MCF 10A (cell line): ENCODE results near the gene ECHDC3. TPM values are rescaled to one million over a fixed set of nuclear protein-coding genes. Genes with fewer than 3 reads are reported as not detected.
A peak's percentile ranks its signal among the peaks of the same experiment; 100 is the strongest.

ENCODE experiments used
- BruUV-seq: library from RNA; stranded (reverse); fragments of 400-500 nt; replicated peaks from 2 replicates; lab custom pipeline; 2021; lab: Mats Ljungman, UMichigan
- CTCF ChIA-PET: fragments of 300-600 bp; sonication (Branson Sonifier 250); formaldehyde crosslinking; extraction: SDS; loops from one replicate; lab custom pipeline; 2021; ENCODE audit warnings: antibody characterized with exemption, inconsistent platforms; lab: Yijun Ruan, JAX
- POLR2A ChIA-PET: fragments of 300-600, 350-650 bp; sonication (Branson Sonifier 250); formaldehyde crosslinking; extraction: SDS; loops from one replicate; lab custom pipeline; 2020; ENCODE audit warnings: antibody characterized with exemption, inconsistent platforms; lab: Yijun Ruan, JAX
- DNase-seq: peaks from one replicate; pipeline ENCODE4 v3.0.0-alpha.2; 2018; ENCODE audit not compliant: unreplicated experiment
- H3K27ac Mint-ChIP-seq: one replicate; pipeline ENCODE4 v1.8.0; 2022; ENCODE audit warnings: mild to moderate bottlenecking, low read depth, mixed read lengths; ENCODE audit not compliant: unreplicated experiment
- H3K27me3 Mint-ChIP-seq: one replicate; pipeline ENCODE4 v1.8.0; 2022; ENCODE audit warnings: mixed read lengths; ENCODE audit not compliant: insufficient read depth, unreplicated experiment
- H3K36me3 Mint-ChIP-seq: one replicate; pipeline ENCODE4 v1.8.0; 2022; ENCODE audit warnings: mild to moderate bottlenecking, moderate library complexity, mixed read lengths; ENCODE audit not compliant: insufficient read depth, unreplicated experiment
- H3K4me1 Mint-ChIP-seq: one replicate; pipeline ENCODE4 v1.8.0; 2022; ENCODE audit warnings: mixed read lengths; ENCODE audit not compliant: insufficient read depth, unreplicated experiment
- H3K4me3 Mint-ChIP-seq: one replicate; pipeline ENCODE4 v1.8.0; 2022; ENCODE audit warnings: mild to moderate bottlenecking, moderate library complexity, mixed read lengths; ENCODE audit not compliant: unreplicated experiment
- H3K9me3 Mint-ChIP-seq: one replicate; pipeline ENCODE4 v1.8.0; 2022; ENCODE audit warnings: mixed read lengths; ENCODE audit not compliant: unreplicated experiment
- intact Hi-C: fragments of 100-400 bp; cut with micrococcal nuclease; formaldehyde crosslinking; loops from 2 replicates; pipeline ENCODE4 v1.14.1; 2022
- total RNA-seq: library from RNA; stranded (reverse); gene quantifications from 2 replicates; pipeline ENCODE4 v1.2.3, GENCODE V29; 2022
- TF ChIP-seq, protein P1 (sequence below): fragments of 200-600 bp; IDR thresholded peaks from one replicate; pipeline ENCODE4 v1.8.0; 2022; ENCODE audit warnings: antibody characterized with exemption, mild to moderate bottlenecking; ENCODE audit not compliant: unreplicated experiment

ECHDC3 gene
- total RNA-seq, 1 experiment from 2014 or later, result 25.5 TPM

DNA sequence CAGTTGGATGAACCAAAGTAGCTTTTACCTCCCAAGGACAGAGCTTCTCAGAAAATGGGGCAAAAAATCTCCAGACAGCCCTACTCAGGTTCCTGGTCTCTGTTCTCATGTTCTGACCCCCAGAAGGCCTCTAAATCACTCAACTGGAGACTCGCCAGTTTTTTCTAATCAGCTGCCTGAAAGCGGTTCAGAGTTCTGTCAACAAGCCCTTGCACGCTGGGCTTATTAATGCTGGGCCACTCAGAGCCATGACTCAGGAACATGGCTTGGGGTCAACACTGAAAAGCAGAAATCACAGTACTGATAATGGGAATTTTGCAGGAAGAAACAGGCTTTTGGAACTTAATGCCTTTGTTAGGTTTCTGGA lies 15.3 kb downstream of the ECHDC3 start:
- CTCF ChIA-PET, result interaction anchor here (0.6 to 2.3 kb wide), 22 partner anchors 9 to 363 kb away, joined by 3 to 44 read pairs (median 5); partner anchors contain the start of gene ECHDC3

DNA sequence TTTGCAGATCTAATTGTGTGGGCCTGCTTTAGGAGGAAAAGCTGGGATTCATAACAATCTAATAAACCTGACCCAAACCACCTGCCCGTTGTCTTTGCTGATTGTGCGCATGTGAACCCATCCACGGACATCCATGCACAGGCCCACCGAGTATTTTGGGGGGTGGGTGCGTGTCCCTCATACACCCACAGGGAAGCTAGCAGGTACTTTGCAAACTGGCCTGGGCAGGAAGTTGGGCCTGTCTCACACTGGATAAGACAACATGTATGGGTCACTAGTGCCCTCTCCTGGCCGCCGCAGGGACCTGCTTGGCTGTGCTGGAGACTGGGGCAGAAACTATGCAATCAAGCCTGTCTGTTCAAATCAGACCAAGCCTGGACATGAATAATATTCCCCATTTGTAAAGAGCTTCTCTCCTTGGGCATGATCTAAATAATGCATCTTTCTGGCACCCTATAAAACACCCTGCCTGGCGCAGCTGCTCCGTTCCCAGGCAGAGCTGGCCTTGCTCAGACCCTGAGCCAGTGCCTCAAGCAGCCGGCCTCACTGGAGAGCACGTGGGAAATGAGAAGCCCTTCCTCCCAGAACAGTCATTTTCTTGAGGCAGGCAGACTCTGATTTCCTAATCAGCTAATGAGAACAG lies 15.8 kb downstream of the ECHDC3 start:
- peaks cover 9% of the 10 kb centered on the region for H3K4me1 Mint-ChIP-seq
- no peak overlapping the region for H3K4me3 Mint-ChIP-seq
- DNase-seq, result peak; percentile 85
- intact Hi-C loops, result loop anchor here (1.0 to 2.0 kb wide), 3 partner anchors 148 to 333 kb away; no protein-coding TSS in a partner anchor
- no TSS peak for BruUV-seq
- POLR2A ChIA-PET, result interaction anchor here (0.5 to 2.4 kb wide), 15 partner anchors 15 to 1620 kb away, joined by 3 to 20 read pairs (median 4); partner anchors contain the start of gene ECHDC3
- H3K27me3 Mint-ChIP-seq, result no peaks in the 10 kb centered on the region
- CTCF ChIA-PET, result interaction anchor here (0.5 to 2.3 kb wide), 32 partner anchors 9 to 1984 kb away, joined by 3 to 44 read pairs (median 4); partner anchors contain the start of gene ECHDC3
- peak overlapping the region; percentile 80 for H3K27ac Mint-ChIP-seq
- TF ChIP-seq, protein P1, sequence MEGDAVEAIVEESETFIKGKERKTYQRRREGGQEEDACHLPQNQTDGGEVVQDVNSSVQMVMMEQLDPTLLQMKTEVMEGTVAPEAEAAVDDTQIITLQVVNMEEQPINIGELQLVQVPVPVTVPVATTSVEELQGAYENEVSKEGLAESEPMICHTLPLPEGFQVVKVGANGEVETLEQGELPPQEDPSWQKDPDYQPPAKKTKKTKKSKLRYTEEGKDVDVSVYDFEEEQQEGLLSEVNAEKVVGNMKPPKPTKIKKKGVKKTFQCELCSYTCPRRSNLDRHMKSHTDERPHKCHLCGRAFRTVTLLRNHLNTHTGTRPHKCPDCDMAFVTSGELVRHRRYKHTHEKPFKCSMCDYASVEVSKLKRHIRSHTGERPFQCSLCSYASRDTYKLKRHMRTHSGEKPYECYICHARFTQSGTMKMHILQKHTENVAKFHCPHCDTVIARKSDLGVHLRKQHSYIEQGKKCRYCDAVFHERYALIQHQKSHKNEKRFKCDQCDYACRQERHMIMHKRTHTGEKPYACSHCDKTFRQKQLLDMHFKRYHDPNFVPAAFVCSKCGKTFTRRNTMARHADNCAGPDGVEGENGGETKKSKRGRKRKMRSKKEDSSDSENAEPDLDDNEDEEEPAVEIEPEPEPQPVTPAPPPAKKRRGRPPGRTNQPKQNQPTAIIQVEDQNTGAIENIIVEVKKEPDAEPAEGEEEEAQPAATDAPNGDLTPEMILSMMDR, result peak; percentile 90
- H3K36me3 Mint-ChIP-seq, result peaks cover 43% of the 10 kb centered on the region
- no peaks in the 10 kb centered on the region for H3K9me3 Mint-ChIP-seq

More for the DNA sequence above, 15.3 kb downstream of the ECHDC3 start:
- peak overlapping the region; percentile 80 for H3K27ac Mint-ChIP-seq
- peak; percentile 87 for DNase-seq
- H3K27me3 Mint-ChIP-seq, result no peaks in the 10 kb centered on the region
- TF ChIP-seq, protein P1, result no peak
- peaks cover 9% of the 10 kb centered on the region for H3K4me1 Mint-ChIP-seq
- no peak overlapping the region for H3K4me3 Mint-ChIP-seq
- peaks cover 45% of the 10 kb centered on the region for H3K36me3 Mint-ChIP-seq
- BruUV-seq, result no TSS peak
- POLR2A ChIA-PET, result interaction anchor here (0.7 to 2.4 kb wide), 13 partner anchors 14 to 263 kb away, joined by 3 to 20 read pairs (median 4); partner anchors contain the start of gene ECHDC3
- intact Hi-C loops, result no loop called here
- H3K9me3 Mint-ChIP-seq, result no peaks in the 10 kb centered on the region

DNA sequence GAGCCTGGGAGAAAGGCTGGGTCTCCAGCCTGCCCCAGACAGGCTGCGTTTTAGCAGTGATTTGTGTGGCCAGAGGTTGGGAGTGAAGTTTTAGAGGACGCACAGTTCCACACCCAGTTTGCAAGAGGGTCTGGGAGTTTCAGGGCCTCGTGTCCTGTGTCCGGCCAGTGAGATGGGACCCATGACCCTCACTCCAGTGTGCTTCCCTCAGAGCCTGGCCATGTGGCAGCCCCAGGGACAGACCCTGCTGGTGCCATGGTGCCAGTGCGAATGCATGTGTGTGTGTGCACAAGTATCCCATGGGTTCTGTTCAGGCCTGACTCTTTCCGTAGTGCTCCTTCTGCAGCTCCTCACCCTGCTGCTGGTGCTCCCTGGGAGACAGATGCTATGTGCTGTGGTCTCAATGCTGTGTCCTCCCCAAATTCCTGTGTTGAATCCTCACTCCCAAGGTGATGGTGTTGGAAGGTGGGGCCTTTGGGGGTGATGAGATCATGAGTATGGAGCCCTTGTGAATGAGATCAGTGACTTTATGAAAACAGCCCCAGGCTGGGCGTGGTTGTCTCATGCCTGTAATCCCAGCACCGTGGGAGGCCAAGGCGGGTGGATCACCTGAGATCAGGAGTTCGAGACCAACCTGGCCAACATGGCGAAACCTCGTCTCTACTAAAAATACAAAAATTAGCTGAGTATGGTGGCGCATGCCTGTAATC lies 16.5 kb downstream of the ECHDC3 start:
- Mint-ChIP-seq H3K27ac (peak overlapping the region; percentile 80), H3K36me3 (peaks cover 41% of the 10 kb centered on the region), H3K9me3 (no peaks in the 10 kb centered on the region), H3K4me1 (peaks cover 9% of the 10 kb centered on the region), H3K27me3 (no peaks in the 10 kb centered on the region), H3K4me3 (no peak overlapping the region)
- CTCF ChIA-PET, result interaction anchor here (0.5 to 2.3 kb wide), 20 partner anchors 8 to 1985 kb away, joined by 3 to 44 read pairs (median 4); partner anchors contain the start of gene ECHDC3
- no TSS peak for BruUV-seq
- DNase-seq, result no peak
- POLR2A ChIA-PET, result interaction anchor here (0.5 to 2.2 kb wide), 10 partner anchors 19 to 1620 kb away, joined by 3 to 15 read pairs (median 4); no protein-coding TSS in a partner anchor
- TF ChIP-seq, protein P1, result no peak
- intact Hi-C loops, result loop anchor here (1.0 to 2.0 kb wide), 3 partner anchors 148 to 334 kb away; no protein-coding TSS in a partner anchor
